Smooth muscle cell of bladder (primary cell): ENCODE measurements around the gene GORAB. TPM values are rescaled to one million over a fixed set of nuclear protein-coding genes. Genes with fewer than 3 reads are reported as not detected.

Source experiments
- total RNA-seq: library from RNA; depleted of rRNA; stranded (reverse); fragments of >200 nt; gene quantifications from 2 replicates; pipeline ENCODE4 v1.2.3, GENCODE V29; 2014

Gene GORAB, protein sequence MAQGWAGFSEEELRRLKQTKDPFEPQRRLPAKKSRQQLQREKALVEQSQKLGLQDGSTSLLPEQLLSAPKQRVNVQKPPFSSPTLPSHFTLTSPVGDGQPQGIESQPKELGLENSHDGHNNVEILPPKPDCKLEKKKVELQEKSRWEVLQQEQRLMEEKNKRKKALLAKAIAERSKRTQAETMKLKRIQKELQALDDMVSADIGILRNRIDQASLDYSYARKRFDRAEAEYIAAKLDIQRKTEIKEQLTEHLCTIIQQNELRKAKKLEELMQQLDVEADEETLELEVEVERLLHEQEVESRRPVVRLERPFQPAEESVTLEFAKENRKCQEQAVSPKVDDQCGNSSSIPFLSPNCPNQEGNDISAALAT
- total RNA-seq: 12.2 and 18.7 TPM in 2 replicates

DNA sequence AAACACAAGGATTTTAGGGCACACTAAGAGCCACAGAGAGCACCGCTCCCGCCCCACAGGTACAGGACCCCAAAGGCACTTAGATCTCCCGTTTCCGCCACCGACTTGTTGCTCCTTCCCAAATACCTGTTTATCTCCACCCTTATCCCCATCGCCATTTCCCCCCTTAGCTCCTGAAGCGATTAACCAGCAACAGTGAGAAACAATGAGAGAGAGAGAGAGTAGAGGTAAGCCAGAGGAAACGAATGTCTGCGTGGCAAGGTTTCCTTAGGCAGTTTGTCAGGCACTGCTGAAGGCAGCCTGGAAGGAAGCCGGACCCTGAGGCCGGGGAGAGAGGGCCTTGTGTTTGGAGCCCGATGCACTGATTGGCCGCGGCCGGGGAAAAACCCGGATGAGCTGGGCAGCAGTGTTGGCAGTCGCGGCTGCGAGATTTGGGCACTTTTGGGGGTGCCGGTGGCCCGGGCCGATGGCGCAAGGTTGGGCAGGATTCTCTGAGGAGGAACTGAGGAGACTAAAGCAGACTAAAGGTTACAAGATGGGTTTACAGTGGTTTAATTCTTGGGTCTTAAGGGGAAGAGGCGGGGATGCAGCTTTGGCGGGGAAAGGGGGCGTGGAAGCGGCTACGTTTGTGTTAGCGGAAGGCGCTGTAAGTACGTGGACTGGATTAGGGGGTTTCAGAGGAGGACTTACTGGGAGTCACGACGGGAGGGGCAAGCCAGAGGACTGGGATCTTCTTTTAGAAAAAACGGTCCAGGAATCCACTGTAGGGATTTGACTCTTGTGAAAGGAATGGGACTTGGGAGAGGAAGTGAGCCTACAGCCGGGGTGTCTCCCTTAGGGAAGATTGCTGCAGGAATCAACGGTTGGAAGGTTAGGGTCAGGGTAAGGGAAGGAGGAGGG, at the start of gene GORAB:
Gene GORAB, plus strand, starts transcription at position 409 of the 900 bp plus-strand sequence. Its CDS starts 58 bp downstream, at position 467.

Other genes starting within 250 kb of the GORAB start
- gene PRRX1, start 132.0 kb downstream of the GORAB start, total RNA-seq: 32.9 and 46.2 TPM in 2 replicates